Natural killer cell treated with Interleukin-12 subunit alpha and Interleukin-12 subunit beta and Interleukin-15 and Interleukin-18, amount 100 ng/mL, for 72 hours (primary cell): ENCODE measurements around the gene HP. TPM values are rescaled to one million over a fixed set of nuclear protein-coding genes. Genes with fewer than 3 reads are reported as not detected.
"Not testable (repeated sequence)": the region's sequence is repeated elsewhere in the genome, so short reads cannot be mapped to it uniquely, and the experiment has no call there.

Experiments
- ATAC-seq, 2 donors: fragments of 150-1000 bp; cut with Tn5 transposase in 1 of 2; sonication (Bioruptor Pico), chemical (Tn5 transposase) in 1 of 2; 2 replicates each; pipeline ENCODE4 v1.10.0; 2021
- DNase-seq: peaks from one replicate; pipeline ENCODE4 v3.0.0; 2022; ENCODE audit warnings: low spot score
- H3K27ac Mint-ChIP-seq, 2 donors: 1 replicate in 1 of 2; 2 replicates in 1 of 2; pipeline ENCODE4 v1.8.0; 2022; ENCODE audit warnings: mixed read lengths in 2 of 2, mild to moderate bottlenecking in 1 of 2, moderate library complexity in 1 of 2
- H3K27me3 Mint-ChIP-seq, 2 donors: 1 replicate in 1 of 2; 2 replicates in 1 of 2; pipeline ENCODE4 v1.8.0; 2022; ENCODE audit warnings: mixed read lengths in 2 of 2
- H3K36me3 Mint-ChIP-seq: one replicate; pipeline ENCODE4 v1.8.0; 2022; ENCODE audit warnings: mixed read lengths
- H3K4me1 Mint-ChIP-seq, 2 donors: 1 replicate in 1 of 2; 2 replicates in 1 of 2; pipeline ENCODE4 v1.8.0; 2022; ENCODE audit warnings: low read depth in 2 of 2, mixed read lengths in 2 of 2, mild to moderate bottlenecking in 1 of 2
- H3K4me3 Mint-ChIP-seq: one replicate; pipeline ENCODE4 v1.8.0; 2022; ENCODE audit warnings: mixed read lengths
- H3K9me3 Mint-ChIP-seq: 2 replicates; pipeline ENCODE4 v1.8.0; 2022; ENCODE audit warnings: mixed read lengths
- total RNA-seq, 2 donors: library from RNA; stranded (reverse); gene quantifications; one replicate each; pipeline ENCODE4 v1.2.3, GENCODE V29; 2022

The HP gene
- total RNA-seq, 2 donors from 2014 or later: not detected

DNA sequence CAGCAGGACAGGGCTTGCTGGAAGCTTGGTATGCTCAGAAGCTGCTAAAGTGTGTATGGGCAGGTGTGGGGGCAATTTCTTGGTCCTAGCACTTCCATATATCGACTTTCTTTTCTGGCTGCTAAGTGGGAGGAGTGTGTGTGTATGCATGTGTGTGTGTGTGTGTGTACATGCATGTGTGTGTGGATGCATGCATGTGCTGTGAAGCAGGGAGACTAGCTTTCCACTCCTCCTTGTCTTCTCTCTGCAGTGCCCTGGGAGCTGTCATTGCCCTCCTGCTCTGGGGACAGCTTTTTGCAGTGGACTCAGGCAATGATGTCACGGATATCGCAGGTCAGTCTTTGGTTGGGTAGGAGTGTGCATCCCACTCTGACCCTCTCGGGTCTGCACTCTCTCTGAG, 1.6 kb downstream of the HP start:
- no peak overlapping the region for H3K4me3 Mint-ChIP-seq
- H3K4me1 Mint-ChIP-seq: peaks cover 0 to 6% of the 10 kb centered on the region in 2 donors
- no peaks in the 10 kb centered on the region for H3K9me3 Mint-ChIP-seq
- peaks cover 8 to 9% of the 10 kb centered on the region in 2 donors for H3K27me3 Mint-ChIP-seq
- H3K36me3 Mint-ChIP-seq: no peaks in the 10 kb centered on the region
- no peak overlapping the region for H3K27ac Mint-ChIP-seq
- ATAC-seq: no peak
- DNase-seq: no peak

GRCh38 chr16:72057313-72057712, 3.0 kb downstream of the HP start:
- not testable (repeated sequence) for H3K36me3 Mint-ChIP-seq, ATAC-seq, DNase-seq, H3K9me3 Mint-ChIP-seq, H3K4me1 Mint-ChIP-seq, H3K27ac Mint-ChIP-seq, H3K4me3 Mint-ChIP-seq, H3K27me3 Mint-ChIP-seq

- DNase-seq, H3K9me3 Mint-ChIP-seq, ATAC-seq, H3K27me3 Mint-ChIP-seq, H3K4me1 Mint-ChIP-seq, H3K4me3 Mint-ChIP-seq, H3K27ac Mint-ChIP-seq, H3K36me3 Mint-ChIP-seq: not testable (repeated sequence)
These were observed 4.8 kb downstream of the HP start for GRCh38 chr16:72059060-72059459.

DNA sequence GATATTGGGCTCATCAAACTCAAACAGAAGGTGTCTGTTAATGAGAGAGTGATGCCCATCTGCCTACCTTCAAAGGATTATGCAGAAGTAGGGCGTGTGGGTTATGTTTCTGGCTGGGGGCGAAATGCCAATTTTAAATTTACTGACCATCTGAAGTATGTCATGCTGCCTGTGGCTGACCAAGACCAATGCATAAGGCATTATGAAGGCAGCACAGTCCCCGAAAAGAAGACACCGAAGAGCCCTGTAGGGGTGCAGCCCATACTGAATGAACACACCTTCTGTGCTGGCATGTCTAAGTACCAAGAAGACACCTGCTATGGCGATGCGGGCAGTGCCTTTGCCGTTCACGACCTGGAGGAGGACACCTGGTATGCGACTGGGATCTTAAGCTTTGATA, 6.1 kb downstream of the HP start:
- no peaks in the 10 kb centered on the region for H3K27me3 Mint-ChIP-seq
- ATAC-seq (no peak), DNase-seq (no peak)
- H3K4me3 Mint-ChIP-seq: no peak overlapping the region
- H3K4me1 Mint-ChIP-seq: no peaks in the 10 kb centered on the region
- H3K36me3 Mint-ChIP-seq: no peaks in the 10 kb centered on the region
- no peaks in the 10 kb centered on the region for H3K9me3 Mint-ChIP-seq
- H3K27ac Mint-ChIP-seq: no peak overlapping the region

- no peaks in the 10 kb centered on the region for H3K27me3 Mint-ChIP-seq
- ATAC-seq (no peak), DNase-seq (no peak)
- no peaks in the 10 kb centered on the region for H3K9me3 Mint-ChIP-seq
- H3K27ac Mint-ChIP-seq: no peak overlapping the region
- no peaks in the 10 kb centered on the region for H3K36me3 Mint-ChIP-seq
- H3K4me3 Mint-ChIP-seq: no peak overlapping the region
- no peaks in the 10 kb centered on the region for H3K4me1 Mint-ChIP-seq
These were observed 7.3 kb downstream of the HP start for GRCh38 chr16:72061564-72061963.

GRCh38 chr16:72064361-72064894, 10.1 kb downstream of the HP start:
- no peak overlapping the region for H3K27ac Mint-ChIP-seq
- H3K9me3 Mint-ChIP-seq: no peaks in the 10 kb centered on the region
- no peak overlapping the region for H3K4me3 Mint-ChIP-seq
- no peaks in the 10 kb centered on the region for H3K4me1 Mint-ChIP-seq
- DNase-seq (no peak), ATAC-seq (no peak)
- no peaks in the 10 kb centered on the region for H3K36me3 Mint-ChIP-seq
- H3K27me3 Mint-ChIP-seq: no peaks in the 10 kb centered on the region

DNA sequence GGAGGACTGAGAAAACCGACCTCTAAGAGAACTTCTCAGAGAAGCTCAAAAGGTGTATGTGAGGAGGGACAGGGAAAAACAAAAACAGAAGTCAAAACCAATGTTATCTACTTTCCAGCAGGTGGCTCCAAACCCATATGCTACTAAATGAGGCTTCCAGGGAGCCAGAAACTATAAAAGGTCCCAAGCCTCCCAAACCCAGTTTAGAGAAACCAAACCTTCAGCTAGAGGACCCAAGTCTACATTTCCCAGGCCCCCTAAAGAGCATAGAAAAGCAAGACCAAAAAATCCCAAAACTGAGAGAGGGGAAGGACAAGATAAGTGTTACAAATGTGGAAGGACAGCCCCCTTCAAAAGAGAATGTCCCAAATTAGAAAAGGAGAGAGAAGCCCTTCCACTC, 12.4 kb downstream of the HP start:
- no peaks in the 10 kb centered on the region for H3K9me3 Mint-ChIP-seq
- no peak overlapping the region for H3K4me3 Mint-ChIP-seq
- no peaks in the 10 kb centered on the region for H3K36me3 Mint-ChIP-seq
- no peak for DNase-seq
- ATAC-seq: no peak
- no peaks in the 10 kb centered on the region for H3K4me1 Mint-ChIP-seq
- H3K27me3 Mint-ChIP-seq: no peaks in the 10 kb centered on the region
- no peak overlapping the region for H3K27ac Mint-ChIP-seq

DNA sequence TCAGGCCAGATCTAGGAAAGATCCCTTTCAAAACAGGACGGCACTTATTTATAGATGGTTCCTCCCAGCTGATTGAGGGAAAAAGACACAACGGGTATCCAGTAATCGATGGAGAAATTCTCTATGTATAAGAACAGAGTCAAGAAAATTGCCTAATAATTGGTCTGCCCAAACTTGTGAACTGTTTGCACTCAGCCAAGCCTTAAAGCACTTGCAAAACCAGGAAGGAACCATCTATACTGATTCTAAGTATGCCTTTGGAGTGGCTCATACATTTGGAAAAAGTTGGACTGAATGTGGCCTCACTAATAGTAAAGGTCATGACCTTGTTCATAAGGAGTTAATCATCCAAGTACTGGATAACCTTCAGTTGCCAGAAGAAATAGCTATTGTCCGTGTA, 14.6 kb downstream of the HP start:
- no peaks in the 10 kb centered on the region for H3K36me3 Mint-ChIP-seq
- no peak for ATAC-seq
- H3K9me3 Mint-ChIP-seq: no peaks in the 10 kb centered on the region
- H3K27ac Mint-ChIP-seq: no peak overlapping the region
- H3K4me3 Mint-ChIP-seq: no peak overlapping the region
- DNase-seq: no peak
- H3K4me1 Mint-ChIP-seq: no peaks in the 10 kb centered on the region
- no peaks in the 10 kb centered on the region for H3K27me3 Mint-ChIP-seq

DNA sequence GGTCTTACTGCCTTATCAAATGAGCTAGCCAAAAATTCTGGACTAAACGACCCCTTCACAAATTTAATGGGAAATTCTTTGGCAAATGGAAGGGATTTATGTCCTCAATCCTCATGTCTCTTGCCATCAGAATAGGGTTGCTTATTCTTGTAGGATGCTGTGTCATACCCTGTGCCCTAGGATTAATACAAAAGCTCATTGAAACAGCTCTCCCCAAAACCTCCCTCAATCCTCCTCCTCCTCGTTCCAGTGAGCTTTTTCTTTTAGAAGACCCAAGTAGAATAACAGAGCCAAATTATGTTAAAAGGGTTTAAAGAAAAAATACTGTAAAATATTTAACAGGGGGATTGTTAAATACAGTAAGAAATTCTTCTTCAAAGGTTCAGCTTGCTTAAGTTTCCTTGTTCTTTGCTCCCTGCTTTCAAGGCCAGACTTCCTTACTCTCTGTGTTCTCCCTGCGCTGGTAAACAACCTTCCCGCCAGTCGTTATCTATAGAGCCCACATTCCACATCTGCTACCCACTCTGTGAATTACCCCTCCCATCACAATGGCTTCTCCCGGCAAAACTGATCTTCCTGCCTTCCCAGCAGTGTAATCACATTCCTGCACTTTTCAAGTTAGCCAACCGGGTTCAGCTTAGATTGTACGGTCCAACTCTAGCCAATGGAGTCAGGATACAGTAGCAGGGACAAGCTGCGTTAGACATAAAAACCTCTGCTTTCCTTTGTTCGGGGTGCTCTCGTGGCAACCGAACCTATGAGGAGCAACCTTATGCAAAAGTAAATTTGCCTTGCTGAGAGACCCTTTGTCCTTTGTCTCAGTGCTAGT, 18.4 kb downstream of the HP start:
- ATAC-seq (no peak), DNase-seq (no peak)
- H3K4me1 Mint-ChIP-seq: no peaks in the 10 kb centered on the region
- H3K9me3 Mint-ChIP-seq: no peaks in the 10 kb centered on the region
- no peak overlapping the region for H3K4me3 Mint-ChIP-seq
- H3K36me3 Mint-ChIP-seq: no peaks in the 10 kb centered on the region
- H3K27me3 Mint-ChIP-seq: no peaks in the 10 kb centered on the region
- H3K27ac Mint-ChIP-seq: no peak overlapping the region

DNA sequence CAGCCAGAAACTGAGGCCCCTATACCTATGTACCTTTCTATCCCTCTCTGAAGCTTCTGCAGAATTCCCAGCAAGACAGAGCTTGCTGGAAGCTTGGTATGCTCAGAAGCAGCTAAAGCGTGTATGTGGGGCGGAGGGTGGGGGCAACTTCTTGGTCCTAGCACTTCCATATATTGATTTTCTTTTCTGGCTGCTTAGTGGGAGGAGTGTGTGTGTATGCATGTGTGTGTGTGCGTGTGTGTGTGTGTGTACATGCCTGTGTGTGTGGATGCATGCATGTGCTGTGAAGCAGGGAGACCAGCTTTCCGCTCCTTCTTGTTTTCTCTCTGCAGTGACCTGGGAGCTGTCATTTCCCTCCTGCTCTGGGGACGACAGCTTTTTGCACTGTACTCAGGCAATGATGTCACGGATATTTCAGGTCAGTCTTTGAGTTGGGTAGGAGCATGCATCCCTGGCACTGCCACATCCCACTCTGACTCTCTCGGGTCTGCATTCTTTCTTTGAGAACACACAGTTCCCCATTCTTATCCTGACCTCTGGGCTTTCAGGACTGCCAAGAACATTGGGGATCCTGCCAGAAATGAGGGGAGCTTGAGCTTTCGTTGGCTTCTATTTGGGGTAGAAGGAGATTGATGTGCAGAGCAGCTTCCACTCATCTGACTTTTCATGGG, 19.4 kb downstream of the HP start:
- Mint-ChIP-seq H3K4me3 (no peak overlapping the region), H3K27me3 (no peaks in the 10 kb centered on the region), H3K27ac (no peak overlapping the region), H3K9me3 (no peaks in the 10 kb centered on the region), H3K36me3 (no peaks in the 10 kb centered on the region), H3K4me1 (no peaks in the 10 kb centered on the region)
- ATAC-seq (no peak), DNase-seq (no peak)

- H3K4me1 Mint-ChIP-seq, H3K9me3 Mint-ChIP-seq, H3K27ac Mint-ChIP-seq, DNase-seq, H3K27me3 Mint-ChIP-seq, H3K4me3 Mint-ChIP-seq, ATAC-seq, H3K36me3 Mint-ChIP-seq: not testable (repeated sequence)
These were observed 20.8 kb downstream of the HP start for GRCh38 chr16:72075067-72075466.

DNA sequence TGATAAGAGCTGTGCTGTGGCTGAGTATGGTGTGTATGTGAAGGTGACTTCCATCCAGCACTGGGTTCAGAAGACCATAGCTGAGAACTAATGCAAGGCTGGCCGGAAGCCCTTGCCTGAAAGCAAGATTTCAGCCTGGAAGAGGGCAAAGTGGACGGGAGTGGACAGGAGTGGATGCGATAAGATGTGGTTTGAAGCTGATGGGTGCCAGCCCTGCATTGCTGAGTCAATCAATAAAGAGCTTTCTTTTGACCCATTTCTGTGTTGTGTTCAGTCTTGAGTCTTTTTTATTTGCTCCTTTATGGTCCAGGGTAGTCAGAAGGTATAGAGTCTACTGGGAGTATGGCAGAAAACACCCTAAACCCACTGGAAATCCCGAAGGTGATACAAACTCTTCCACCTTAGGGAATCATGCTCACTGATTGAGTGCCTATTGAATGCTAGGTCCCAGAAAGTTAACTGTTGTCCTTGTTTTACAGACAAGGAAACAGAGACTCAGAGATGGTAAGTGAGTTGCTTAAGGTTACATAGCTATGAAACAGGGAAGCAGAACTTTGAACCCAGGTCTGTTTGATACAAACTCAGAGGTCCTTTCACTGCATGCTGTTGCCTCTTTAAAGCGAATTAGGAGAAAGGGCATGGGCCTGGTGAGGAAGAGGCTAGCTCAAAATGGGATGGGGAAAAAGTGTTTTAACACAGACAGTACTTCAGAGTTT, 22.8 kb downstream of the HP start:
- DNase-seq, H3K36me3 Mint-ChIP-seq, H3K9me3 Mint-ChIP-seq, H3K27ac Mint-ChIP-seq, H3K4me3 Mint-ChIP-seq, H3K27me3 Mint-ChIP-seq, H3K4me1 Mint-ChIP-seq, ATAC-seq: not testable (repeated sequence)

- peaks cover 19% of the 10 kb centered on the region for H3K36me3 Mint-ChIP-seq
- peaks cover 0 to 1% of the 10 kb centered on the region in 2 donors for H3K4me1 Mint-ChIP-seq
- no peak overlapping the region for H3K4me3 Mint-ChIP-seq
- no peaks in the 10 kb centered on the region for H3K27me3 Mint-ChIP-seq
- peaks cover 3% of the 10 kb centered on the region for H3K9me3 Mint-ChIP-seq
- ATAC-seq (no peak), DNase-seq (no peak)
- no peak overlapping the region for H3K27ac Mint-ChIP-seq
These were observed 29.6 kb downstream of the HP start for GRCh38 chr16:72083778-72084404.
